Head of caudate nucleus (tissue), 42 donors: ENCODE measurements around the gene OR7E24.
"Not testable (repeated sequence)": the region's sequence is repeated elsewhere in the genome, so short reads cannot be mapped to it uniquely, and the experiment has no call there.

Source experiments
- DNase-seq, 42 donors: peaks; one replicate each; pipeline versions ENCODE4 v3.0.0 to v3.0.0-alpha.2; 2020 to 2021; ENCODE audit warnings: mixed read lengths in 7 of 42
- intact Hi-C: fragments of 100-400 bp; cut with DNase I; formaldehyde crosslinking; loops from one replicate; pipeline ENCODE4 v1.15.0; 2022

OR7E24 gene

DNA sequence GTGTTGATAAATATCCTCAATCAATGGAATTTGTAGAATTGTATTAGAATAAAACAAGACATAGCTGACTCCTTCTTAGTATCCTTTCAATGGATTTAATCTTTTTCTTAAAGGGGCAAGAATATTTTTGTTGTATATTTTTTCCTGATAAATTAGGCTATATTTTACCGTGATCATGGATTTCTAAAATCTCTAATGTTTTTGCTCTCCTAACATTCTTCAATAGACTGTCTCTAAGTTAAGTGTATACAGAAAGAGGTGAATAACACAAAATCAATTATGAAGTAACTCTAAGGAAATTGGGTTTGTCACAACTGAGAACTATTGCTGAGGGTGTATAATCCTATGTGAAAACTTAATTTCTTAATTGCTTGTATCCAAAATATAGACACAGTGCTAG is at the start of gene OR7E24:
OR7E24 (plus strand) TSS at position 301 of the 400 bp plus-strand sequence. CDS start 114 bp downstream, outside the sequence.
- no peak for DNase-seq
- intact Hi-C loops: no loop called here

DNA sequence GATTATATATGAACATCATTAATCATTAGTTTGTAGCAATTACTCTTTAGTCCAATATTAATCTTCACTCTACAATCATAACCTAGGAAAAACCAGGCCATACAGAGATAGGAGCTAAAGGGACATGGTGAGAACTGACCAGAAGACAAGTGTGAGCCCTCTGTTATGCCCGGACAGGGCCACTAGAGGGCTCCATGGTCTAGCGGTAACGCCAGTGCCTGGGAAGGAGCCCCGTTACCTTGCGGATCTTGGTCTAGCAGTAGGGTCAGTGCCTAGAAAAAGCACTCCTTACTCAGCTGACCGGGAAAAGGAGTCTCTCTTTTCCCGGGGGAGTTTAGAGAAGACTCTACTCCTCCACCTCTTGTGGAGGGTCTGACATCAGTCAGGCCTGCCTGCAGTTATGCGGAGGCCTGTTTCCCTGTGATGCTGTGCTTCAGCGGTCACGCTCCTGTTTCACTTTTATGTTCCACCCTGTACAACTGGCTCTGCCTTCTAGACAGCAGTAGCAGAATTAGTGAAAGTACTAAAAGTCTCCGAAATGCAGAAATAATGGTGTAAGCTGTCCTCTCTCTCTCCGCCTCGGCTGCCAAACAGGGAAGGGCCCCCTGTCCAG is 45.1 kb upstream of the OR7E24 start:
- intact Hi-C loops: loop anchor here (10.0 kb wide), 1 partner anchor 589 kb away; no protein-coding TSS in a partner anchor
- DNase-seq: peak; percentile 21 to 90 (median 75)

DNA sequence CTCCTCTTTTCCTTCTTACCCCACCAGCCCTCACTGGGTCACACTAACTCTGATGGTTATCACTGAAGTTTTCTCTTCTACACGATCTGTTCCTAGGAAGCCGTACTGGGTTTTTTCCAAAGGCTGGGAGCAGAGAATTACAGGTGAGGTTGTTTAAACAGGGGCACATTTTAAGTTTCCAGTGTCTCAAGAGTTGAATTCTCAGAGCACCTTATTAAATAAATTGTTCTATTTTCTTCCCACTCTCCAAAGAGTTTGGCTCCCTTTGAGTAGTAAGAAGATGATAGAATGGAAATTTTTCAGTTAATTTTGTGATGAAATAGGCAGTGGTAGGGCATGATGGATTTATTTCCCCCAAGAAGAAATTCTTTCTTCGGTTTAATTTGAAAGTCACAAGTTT is 31.2 kb upstream of the OR7E24 start, which contains the start of gene OR7D4:
OR7D4 (minus strand) TSS at position 101 of the 400 bp plus-strand sequence. CDS start 4,752 bp downstream, outside the sequence.
- no peak for DNase-seq
- intact Hi-C loops: no loop called here

DNA sequence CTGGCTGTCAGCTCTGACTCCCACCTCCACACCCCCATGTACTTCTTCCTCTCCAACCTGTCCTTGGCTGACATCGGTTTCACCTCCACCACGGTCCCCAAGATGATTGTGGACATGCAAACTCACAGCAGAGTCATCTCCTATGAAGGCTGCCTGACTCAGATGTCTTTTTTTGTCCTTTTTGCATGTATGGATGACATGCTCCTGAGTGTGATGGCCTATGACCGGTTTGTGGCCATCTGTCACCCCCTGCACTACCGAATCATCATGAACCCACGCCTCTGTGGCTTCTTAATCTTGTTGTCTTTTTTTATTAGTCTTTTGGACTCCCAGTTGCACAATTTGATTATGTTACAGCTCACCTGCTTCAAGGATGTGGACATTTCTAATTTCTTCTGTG is 506 bp downstream of the OR7E24 start:
- DNase-seq: no peak
- intact Hi-C loops: no loop called here

DNA sequence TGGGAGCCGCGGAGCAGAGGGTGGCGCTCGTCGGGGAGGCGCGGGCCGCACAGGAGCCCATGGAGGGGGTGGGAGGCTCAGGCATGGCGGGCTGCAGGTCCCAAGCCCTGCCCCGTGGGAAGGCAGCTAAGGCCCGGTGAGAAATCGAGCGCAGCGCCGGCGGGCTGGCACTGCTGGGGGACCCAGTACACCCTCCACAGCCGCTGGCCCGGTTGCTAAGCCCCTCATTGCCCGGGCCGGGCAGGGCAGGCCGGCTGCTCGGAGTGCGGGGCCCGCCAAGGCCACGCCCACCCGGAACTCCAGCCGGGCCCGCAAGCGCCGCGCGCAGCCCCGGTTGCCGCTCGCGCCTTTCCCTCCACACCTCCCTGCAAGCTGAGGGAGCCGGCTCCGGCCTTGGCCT is 32.8 kb downstream of the OR7E24 start:
- intact Hi-C loops, DNase-seq: not testable (repeated sequence)

DNA sequence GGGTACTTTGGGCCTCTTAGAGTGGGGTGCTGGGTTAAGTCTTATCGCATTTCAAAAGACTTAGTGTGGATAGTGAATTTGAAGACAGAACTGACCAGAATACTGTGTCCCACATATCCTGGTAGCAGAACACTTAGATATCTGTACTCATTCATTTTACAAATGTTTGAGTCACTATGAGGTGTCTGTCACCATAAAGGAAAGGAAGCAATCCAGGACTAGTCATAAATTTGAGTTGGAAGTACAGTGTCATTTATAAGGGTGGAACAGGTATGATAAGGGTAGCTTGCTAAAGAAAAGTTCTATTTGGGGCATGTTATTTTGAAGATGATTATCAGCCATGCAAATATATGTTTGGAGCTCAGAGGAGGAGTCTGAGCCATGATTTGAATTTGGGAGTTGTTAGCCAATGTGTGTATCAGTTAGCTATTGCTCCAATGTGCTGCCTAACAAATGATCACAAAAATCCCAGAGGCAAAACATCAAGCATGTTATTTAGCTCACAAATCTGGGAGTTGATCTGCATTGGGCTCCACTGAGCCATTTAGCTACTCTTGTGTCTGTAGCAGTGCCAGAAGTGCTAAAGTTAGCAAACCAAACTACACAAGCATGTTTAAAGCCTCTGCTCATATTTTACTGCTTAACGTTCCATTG is 38.6 kb downstream of the OR7E24 start:
- DNase-seq: no peak
- intact Hi-C loops: no loop called here

DNA sequence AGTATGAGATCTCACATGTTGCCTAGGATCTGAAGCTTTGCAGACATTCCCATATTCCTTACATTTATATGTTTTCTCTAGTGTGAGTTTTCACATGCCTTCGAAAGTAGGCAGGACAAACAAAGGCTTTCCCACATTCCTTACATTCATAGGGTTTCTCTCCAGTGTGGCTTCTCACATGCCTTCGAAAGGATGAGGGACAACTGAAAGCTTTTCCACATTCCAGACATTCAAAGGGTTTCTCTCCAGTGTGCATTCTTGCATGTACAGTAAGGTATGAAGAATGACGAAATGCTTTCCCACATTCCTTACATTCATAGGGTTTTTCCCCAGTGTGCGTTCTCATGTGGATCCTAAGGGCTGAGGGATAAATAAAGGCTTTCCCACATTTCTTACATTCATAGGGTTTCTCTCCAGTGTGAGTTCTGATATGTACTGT is 44.7 kb downstream of the OR7E24 start:
- no peak for DNase-seq
- intact Hi-C loops: no loop called here

DNA sequence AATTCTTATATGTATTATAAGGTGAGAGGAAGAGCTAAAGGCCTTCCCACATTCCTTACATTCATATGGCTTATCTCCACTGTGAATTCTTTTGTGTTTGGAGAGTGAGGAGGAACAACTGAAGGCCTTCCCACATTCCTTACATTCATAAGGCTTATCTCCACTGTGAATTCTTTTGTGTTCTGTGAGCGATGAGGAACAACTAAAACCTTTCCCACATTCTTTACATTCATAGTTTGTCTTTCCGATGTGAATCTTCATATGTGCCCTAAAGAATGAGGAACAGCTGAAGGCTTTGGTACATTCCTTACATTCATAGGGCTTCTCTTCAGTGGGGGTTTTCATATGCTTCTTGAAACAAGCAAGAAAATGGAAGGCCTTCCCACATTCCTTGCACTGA is 45.6 kb downstream of the OR7E24 start:
- no peak for DNase-seq
- intact Hi-C loops: no loop called here
